GM12865 (cell line): ENCODE measurements around the gene BTLA.

Experiments used
- DNase-seq: peaks from one replicate; pipeline ENCODE4 v3.0.0; 2010; ENCODE audit warnings: low read depth
- H3K4me3 ChIP-seq: 2 replicates; pipeline ENCODE4 v1.5.1; 2011; ENCODE audit warnings: mild to moderate bottlenecking, low read depth, low read length, control low read depth
- TF ChIP-seq, protein P1 (sequence below): IDR thresholded peaks from 2 replicates; pipeline ENCODE4 v1.5.1; 2011; ENCODE audit warnings: low read length, control low read depth, low read depth, inconsistent platforms; ENCODE audit not compliant: insufficient read depth; ENCODE audit errors: missing control alignments

The BTLA gene

DNA sequence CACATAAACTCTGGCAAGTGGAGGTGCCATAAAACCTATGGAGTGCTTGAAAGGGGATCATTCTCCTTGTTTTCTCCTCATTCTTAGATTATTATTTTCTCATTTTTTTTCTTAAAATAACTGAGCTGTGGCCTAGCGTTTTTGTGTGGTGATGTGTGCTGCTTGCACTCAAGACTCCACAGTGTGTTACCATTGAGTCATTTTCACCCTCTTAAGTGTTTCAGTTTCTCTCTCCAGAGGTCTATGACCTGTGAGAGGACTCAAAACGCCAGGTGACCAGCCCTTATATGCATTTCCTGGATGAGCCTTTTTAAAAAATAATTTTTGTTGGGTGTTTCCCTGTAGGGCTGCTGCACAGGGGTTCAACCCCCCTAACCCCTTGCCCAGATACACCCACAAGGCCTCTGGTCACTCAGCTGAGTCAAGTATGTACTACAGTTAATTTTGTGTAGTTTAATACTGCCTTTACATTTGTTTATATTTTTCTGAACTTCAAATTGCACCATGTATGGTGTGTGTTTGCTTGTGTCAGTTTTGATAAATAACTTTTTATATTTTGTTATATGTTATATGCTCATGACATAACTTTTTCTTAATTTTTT, 15.4 kb upstream of the BTLA start:
- DNase-seq = peak; percentile 96
- TF ChIP-seq, protein P1, sequence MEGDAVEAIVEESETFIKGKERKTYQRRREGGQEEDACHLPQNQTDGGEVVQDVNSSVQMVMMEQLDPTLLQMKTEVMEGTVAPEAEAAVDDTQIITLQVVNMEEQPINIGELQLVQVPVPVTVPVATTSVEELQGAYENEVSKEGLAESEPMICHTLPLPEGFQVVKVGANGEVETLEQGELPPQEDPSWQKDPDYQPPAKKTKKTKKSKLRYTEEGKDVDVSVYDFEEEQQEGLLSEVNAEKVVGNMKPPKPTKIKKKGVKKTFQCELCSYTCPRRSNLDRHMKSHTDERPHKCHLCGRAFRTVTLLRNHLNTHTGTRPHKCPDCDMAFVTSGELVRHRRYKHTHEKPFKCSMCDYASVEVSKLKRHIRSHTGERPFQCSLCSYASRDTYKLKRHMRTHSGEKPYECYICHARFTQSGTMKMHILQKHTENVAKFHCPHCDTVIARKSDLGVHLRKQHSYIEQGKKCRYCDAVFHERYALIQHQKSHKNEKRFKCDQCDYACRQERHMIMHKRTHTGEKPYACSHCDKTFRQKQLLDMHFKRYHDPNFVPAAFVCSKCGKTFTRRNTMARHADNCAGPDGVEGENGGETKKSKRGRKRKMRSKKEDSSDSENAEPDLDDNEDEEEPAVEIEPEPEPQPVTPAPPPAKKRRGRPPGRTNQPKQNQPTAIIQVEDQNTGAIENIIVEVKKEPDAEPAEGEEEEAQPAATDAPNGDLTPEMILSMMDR = no peak
- peak overlapping the region; percentile 30 for H3K4me3 ChIP-seq

DNA sequence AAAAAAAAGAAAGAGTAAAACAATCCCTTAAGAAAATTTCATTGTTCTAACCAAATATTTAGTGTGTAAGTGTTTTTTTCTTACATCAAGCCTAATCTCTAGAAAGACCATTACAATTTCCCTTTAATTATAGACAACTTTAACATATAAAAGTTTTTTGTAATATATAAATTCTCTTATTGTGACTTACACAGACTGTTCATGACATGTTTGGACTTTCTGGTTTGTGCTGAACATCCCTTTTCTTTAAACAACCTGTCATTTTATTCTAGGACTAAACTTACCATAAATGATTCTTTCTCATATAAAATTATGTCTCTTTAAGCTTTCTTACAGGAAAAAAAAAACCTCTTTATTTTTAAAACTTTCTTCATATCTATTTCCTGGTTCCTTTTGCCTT, 13.0 kb upstream of the BTLA start:
- no peak for DNase-seq
- no peak overlapping the region for H3K4me3 ChIP-seq

DNA sequence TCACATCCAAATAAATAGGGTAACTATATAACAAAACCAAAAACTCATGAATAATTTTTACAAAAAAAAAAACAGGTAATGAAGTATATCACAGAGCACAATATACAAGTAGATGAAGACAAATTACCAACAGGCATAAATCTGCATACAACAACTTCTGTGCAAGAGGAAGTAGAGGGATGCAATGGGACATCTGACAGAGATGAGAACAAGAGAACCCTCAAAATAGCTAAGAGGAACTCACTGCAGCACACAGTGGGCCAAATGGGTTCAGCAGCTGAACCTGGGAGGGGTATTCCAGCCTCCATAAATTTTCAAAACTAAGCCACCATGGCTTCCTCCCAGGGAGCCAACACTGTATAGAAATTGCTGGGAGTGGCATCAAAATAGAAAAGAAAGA, 9.6 kb upstream of the BTLA start:
- TF ChIP-seq, protein P1 = no peak
- DNase-seq = no peak
- no peak overlapping the region for H3K4me3 ChIP-seq

More for the DNA sequence above, 13.0 kb upstream of the BTLA start:
- TF ChIP-seq, protein P1 = no peak

DNA sequence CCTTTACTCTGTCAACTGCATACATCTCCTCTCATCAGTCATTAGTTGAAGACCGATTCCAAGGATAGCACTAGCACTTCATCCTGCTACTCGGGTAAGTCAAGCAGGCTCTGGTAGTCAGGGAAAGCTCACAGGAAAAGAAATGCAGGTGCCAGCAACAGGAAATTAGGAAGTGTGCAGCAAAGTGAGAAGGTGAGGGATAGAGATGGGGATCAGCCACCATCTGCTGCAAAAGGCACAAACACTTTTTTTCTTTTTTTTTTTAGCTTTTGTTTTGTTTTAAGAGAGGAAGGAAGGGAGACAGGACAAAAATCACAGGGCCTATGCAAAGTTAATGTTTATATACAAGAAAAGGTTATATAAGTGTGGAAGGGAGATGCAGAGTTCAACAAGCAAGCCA, 9.0 kb upstream of the BTLA start:
- TF ChIP-seq, protein P1 = no peak
- H3K4me3 ChIP-seq = no peak overlapping the region
- DNase-seq = no peak

DNA sequence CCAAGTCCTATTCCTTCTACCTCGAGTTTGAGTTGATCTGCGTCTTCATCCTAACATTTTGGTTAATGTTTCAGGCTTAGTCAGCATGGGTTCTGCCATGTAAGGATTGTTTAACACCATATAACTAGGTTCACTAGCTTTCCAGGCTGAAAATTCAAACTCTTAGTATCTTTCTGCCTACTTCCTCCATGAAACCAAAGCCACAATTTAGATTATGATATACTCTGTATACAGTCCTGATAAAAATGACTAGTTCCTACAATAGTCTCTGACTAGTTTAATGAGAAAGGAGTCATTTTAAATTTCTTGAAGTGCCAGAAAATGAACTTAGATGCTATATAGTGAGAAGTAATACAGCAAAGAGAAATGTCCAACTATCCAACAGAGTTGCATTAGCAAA, 6.6 kb upstream of the BTLA start:
- TF ChIP-seq, protein P1 = no peak
- no peak overlapping the region for H3K4me3 ChIP-seq
- DNase-seq = no peak

DNA sequence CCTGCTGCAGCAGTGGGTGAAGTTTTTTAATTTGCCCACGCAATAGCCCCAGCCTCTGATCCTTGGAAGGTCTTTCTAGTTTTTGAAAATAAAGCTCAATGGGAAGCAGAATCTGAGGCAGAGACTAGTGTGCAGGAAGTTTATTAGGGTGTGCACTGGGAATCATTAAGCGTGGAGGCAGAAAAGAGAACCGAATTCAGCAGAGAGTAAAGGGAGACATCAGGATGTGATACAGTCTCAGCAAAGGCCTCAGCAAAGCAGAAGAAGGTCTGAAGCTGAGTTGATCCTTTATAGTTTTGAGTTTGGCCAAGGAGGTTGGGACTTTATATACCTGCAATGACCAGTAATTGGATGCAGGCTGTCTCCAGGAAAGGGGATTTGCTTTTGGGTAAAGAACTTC, 4.9 kb upstream of the BTLA start:
- TF ChIP-seq, protein P1 = no peak
- H3K4me3 ChIP-seq = no peak overlapping the region
- no peak for DNase-seq

DNA sequence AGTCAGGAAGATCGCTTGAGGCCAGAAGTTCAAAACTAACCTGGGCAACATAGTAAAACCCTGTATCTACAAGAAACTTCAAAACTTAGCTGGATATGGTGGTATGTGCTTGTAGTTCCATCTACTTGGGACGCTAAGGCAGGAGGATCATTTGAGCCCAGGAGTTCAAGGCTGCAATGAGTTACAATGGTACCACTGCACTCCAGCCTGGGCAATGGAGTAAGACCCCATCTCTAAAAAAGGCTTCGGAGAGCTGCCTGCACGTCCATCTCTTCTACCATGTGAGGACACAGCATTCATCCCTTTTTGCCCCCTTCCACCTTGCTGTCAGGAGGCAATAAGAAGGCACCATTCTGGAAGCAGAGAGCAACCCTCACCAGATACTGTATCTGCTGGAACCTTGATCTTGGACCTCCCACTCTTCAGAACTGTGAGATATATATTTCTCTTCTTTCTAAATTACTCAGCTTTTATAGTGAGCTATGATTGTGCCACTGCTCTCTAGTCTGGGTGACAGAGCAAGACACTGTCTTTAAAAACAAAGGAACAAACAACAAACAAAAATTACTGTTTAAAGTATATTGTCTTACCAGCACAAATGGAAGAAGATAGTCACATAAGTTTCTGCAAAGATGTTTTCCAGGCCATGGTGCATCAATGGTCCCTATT, 4.2 kb upstream of the BTLA start:
- no peak overlapping the region for H3K4me3 ChIP-seq
- TF ChIP-seq, protein P1 = no peak
- no peak for DNase-seq
